MG63 (cell line): ENCODE results near the gene GID8. TPM values are rescaled to one million over a fixed set of nuclear protein-coding genes. Genes with fewer than 3 reads are reported as not detected.

Source experiments
- DNase-seq: peaks from one replicate; pipeline ENCODE4 v3.0.0-alpha.2; 2020
- H3K27me3 ChIP-seq: fragments of 250-450 bp; sonication (Bioruptor Pico); 2 replicates; pipeline ENCODE4 v1.5.1; 2020; ENCODE audit warnings: mild to moderate bottlenecking, moderate library complexity
- H3K36me3 ChIP-seq: fragments of 250-450 bp; sonication (Bioruptor Pico); 2 replicates; pipeline ENCODE4 v1.5.1; 2020; ENCODE audit warnings: mild to moderate bottlenecking, moderate library complexity
- H3K4me3 ChIP-seq: fragments of 250-450 bp; sonication (Bioruptor Pico); 2 replicates; pipeline ENCODE4 v1.5.1; 2020; ENCODE audit warnings: mild to moderate bottlenecking, moderate library complexity
- H3K9me3 ChIP-seq: fragments of 250-450 bp; sonication (Bioruptor Pico); 2 replicates; pipeline ENCODE4 v1.5.1; 2020; ENCODE audit warnings: mild to moderate bottlenecking, moderate library complexity
- total RNA-seq: library from RNA; depleted of rRNA; stranded (reverse); fragments of >200 nt; shearing (Covaris generic); gene quantifications from 2 replicates; pipeline ENCODE4 v1.2.3, GENCODE V29; 2014; ENCODE audit warnings: low replicate concordance; rRNA removed

The GID8 gene
- total RNA-seq, 1 experiment from 2014 or later = 36.6 TPM

- no peak overlapping the region for H3K4me3 ChIP-seq
- peaks cover 17% of the 10 kb centered on the region for H3K27me3 ChIP-seq
- no peak for DNase-seq
These were observed 58.1 kb downstream of the GID8 start for GRCh38 chr20:62995898-62996595.

GRCh38 chr20:62996596-62996982 lies 58.6 kb downstream of the GID8 start:
- Histone ChIP-seq H3K27me3 (peaks cover 18% of the 10 kb centered on the region), H3K9me3 (0 out of 2 replicates have a peak, but pooled peaks cover 2% of the 10 kb centered on the region), H3K36me3 (no peaks in the 10 kb centered on the region), H3K4me3 (no peak overlapping the region)
- no peak for DNase-seq

More at GRCh38 chr20:62995898-62996595, 58.1 kb downstream of the GID8 start:
- Histone ChIP-seq H3K9me3 (0 out of 2 replicates have a peak, but pooled peaks cover 2% of the 10 kb centered on the region), H3K36me3 (no peaks in the 10 kb centered on the region)

GRCh38 chr20:62997417-62998035 lies 59.6 kb downstream of the GID8 start:
- H3K27me3 ChIP-seq = peaks cover 18% of the 10 kb centered on the region
- DNase-seq = no peak
- no peak overlapping the region for H3K4me3 ChIP-seq
- no peaks in the 10 kb centered on the region for H3K36me3 ChIP-seq
- H3K9me3 ChIP-seq = 0 out of 2 replicates have a peak, but pooled peaks cover 2% of the 10 kb centered on the region

Other genes starting within 250 kb of the GID8 start
- gene NTSR1, start 229.3 kb upstream of the GID8 start, total RNA-seq = 0.40 TPM in 1 of 2 replicates, not detected in the other
- 52.1 and 63.5 TPM in 2 replicates for gene MRGBP, start 141.7 kb upstream of the GID8 start, total RNA-seq
- gene OGFR, start 133.3 kb upstream of the GID8 start, total RNA-seq = 67.7 and 72.3 TPM in 2 replicates
- 2.8 TPM in 1 of 2 replicates, not detected in the other for gene COL9A3, start 121.1 kb upstream of the GID8 start, total RNA-seq
- 16.0 and 25.4 TPM in 2 replicates for gene TCFL5, start 76.3 kb upstream of the GID8 start, total RNA-seq
- 20.0 and 21.2 TPM in 2 replicates for gene DIDO1, start 11.6 kb upstream of the GID8 start, total RNA-seq
- not detected in 2 replicates for gene SLC17A9, start 14.6 kb downstream of the GID8 start, total RNA-seq
- gene BHLHE23, start 68.8 kb downstream of the GID8 start, total RNA-seq = not detected in 2 replicates